ENCODE data around the gene PLXNC1. TPM values are rescaled to one million over a fixed set of nuclear protein-coding genes. Genes with fewer than 3 reads are reported as not detected.
"Not testable (repeated sequence)": the region's sequence is repeated elsewhere in the genome, so short reads cannot be mapped to it uniquely, and the experiment has no call there.

Gene PLXNC1
- total RNA-seq, 1 experiment from 2014 or later: 0.34 TPM

GRCh38 chr12:94289461-94290312, 141.3 kb downstream of the PLXNC1 start:
- peak; percentile 59 for DNase-seq (ENCODE audit: low read depth)

DNA sequence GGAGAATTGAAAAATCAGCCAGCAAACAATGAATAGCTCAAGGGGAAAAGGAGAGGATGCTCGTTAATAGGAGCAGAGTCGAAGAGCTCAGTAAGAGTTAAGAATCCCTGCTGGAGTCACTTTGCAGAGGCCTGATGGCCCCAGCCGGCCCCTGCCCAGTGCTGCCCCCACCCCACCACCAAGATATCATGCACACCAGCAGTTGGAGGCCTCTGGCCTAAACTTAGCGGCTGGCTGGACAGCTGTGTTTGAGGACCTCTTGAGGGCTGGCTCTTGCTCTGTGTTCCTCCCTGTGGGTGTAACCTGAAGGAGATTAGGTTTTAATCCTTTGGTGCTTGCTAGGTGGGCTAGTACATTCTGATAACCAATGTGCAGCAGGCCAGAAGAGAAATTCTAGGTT, 142.0 kb downstream of the PLXNC1 start:
- DNase-seq (ENCODE audit: low read depth): peak; percentile 33

GRCh38 chr12:94297096-94297699, 148.8 kb downstream of the PLXNC1 start:
- DNase-seq (ENCODE audit: low read depth): no peak

- DNase-seq (ENCODE audit: low read depth): no peak
These were observed 149.6 kb downstream of the PLXNC1 start for GRCh38 chr12:94297876-94298505.

- no peak for DNase-seq (ENCODE audit: low read depth)
These were observed 151.5 kb downstream of the PLXNC1 start for GRCh38 chr12:94299846-94300245.

- DNase-seq (ENCODE audit: low read depth): no peak
These were observed 155.6 kb downstream of the PLXNC1 start for GRCh38 chr12:94304012-94304411.

DNA sequence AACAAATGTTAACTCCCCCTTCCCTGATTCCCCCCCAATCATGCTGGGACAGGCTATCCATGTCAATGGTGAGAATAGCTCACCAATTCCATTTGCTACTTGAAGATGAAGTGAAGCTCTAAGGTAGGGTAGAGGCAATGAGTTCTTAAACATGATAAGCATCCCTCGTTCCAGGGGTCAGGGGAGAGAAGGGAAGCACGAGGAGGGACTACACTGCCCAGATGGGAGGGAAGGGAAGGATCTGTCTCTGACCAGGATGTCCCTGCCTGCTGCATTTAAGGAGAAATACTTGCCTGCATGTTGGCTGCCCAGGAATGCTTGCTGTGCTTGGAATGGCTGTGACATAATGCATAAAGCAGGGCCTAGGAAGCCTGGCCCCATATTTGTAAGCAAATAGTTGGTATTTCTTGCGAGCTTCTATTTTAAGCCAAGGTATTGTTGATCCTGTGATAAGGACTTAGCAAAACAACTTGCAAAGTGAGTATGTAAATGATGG, 156.2 kb downstream of the PLXNC1 start:
- DNase-seq (ENCODE audit: low read depth): no peak

DNA sequence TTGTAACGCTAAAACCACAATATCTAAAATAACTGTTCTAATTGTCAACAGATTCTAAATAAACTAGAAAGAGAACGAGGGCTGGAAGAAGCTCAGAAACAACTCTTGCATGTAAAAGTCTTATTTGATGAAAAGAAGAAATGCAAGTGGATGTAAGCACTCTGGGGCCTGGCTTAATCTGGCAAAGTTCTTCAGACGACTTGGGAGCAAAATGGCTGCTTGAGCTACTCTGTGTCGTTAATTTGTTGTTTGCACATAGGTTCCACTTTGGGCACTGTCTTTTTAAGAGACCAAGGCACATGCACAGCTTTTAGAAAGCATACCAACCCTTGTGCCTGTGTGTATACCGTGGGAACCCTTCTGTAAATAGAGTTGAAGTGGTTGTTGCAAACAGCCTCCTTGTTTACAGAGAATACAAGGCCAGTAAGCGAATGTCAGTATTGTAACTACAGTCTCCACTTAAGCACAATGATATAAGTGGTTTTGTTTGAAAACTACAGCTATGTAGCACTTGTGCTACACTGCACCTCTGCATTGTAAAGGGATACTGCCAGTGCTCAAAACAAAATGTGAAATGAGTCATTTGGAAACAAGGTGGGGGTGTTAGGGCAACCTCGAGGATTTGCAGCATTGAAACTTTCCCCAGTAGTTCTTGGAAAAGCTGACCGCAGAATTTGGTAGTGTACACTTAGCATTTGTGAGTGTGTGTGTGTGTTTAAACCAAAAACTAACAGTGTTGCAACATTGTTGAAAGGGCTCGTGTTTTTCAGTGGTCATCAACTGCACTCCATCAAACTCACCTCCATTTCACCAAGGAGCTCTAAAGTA, 157.0 kb downstream of the PLXNC1 start:
- peak; percentile 9 for DNase-seq (ENCODE audit: low read depth)

- no peak for DNase-seq (ENCODE audit: low read depth)
These were observed 160.2 kb downstream of the PLXNC1 start for GRCh38 chr12:94308612-94309011.

- no peak for DNase-seq (ENCODE audit: low read depth)
These were observed 161.0 kb downstream of the PLXNC1 start for GRCh38 chr12:94309373-94309772.

GRCh38 chr12:94312378-94312777, 164.0 kb downstream of the PLXNC1 start:
- no peak for DNase-seq (ENCODE audit: low read depth)

GRCh38 chr12:94316600-94316999, 168.2 kb downstream of the PLXNC1 start:
- not testable (repeated sequence) for DNase-seq (ENCODE audit: low read depth)

- DNase-seq (ENCODE audit: low read depth): no peak
These were observed 169.8 kb downstream of the PLXNC1 start for GRCh38 chr12:94318181-94318580.

GRCh38 chr12:94320109-94320508, 171.7 kb downstream of the PLXNC1 start:
- no peak for DNase-seq (ENCODE audit: low read depth)

DNA sequence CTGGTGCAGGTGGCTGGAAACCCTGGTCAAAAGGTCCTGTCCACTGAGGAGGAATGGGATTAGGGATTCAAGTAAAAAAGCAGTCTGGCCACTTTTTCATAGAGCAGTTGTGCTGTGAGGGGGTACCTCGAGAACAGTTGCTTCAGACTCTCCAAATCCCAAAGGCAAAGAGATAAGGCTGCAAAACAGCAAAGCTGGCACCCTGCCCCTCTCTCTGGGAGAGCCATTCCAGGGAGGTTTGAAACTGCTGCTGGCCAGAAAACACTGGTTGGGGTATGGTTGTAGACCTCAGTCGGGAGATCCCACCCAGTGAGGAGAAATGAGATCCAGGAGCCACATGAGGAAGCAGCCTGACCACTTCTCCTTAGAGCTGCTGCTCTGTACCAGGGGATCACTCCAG, 174.0 kb downstream of the PLXNC1 start:
- no peak for DNase-seq (ENCODE audit: low read depth)

- no peak for DNase-seq (ENCODE audit: low read depth)
These were observed 177.9 kb downstream of the PLXNC1 start for GRCh38 chr12:94326234-94326633.

DNA sequence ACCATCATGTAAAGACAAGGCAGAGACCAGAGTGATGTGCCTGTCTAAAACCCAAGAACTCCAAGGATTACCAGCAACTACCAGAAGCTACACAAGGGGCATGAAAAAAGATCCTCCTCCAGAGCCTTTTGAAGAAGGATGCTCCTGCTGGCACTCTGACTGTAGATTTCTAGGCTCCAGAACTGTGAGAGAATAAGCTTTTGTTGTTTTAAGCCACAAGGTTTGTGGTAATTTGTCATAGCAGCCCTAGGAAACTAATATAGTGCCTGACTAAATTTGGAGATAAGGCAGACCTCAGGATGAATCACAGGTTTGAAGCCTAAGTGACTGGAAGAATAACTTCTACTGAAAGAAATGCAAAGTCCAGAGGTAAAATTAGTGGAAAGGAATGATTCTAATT, 178.3 kb downstream of the PLXNC1 start:
- peak; percentile 88 for DNase-seq (ENCODE audit: low read depth)

GRCh38 chr12:94327809-94328208, 179.4 kb downstream of the PLXNC1 start:
- peak; percentile 36 for DNase-seq (ENCODE audit: low read depth)

GRCh38 chr12:94329366-94329765, 181.0 kb downstream of the PLXNC1 start:
- peak; percentile 7 for DNase-seq (ENCODE audit: low read depth)

- DNase-seq (ENCODE audit: low read depth): no peak
These were observed 185.0 kb downstream of the PLXNC1 start for GRCh38 chr12:94333396-94333795.

DNA sequence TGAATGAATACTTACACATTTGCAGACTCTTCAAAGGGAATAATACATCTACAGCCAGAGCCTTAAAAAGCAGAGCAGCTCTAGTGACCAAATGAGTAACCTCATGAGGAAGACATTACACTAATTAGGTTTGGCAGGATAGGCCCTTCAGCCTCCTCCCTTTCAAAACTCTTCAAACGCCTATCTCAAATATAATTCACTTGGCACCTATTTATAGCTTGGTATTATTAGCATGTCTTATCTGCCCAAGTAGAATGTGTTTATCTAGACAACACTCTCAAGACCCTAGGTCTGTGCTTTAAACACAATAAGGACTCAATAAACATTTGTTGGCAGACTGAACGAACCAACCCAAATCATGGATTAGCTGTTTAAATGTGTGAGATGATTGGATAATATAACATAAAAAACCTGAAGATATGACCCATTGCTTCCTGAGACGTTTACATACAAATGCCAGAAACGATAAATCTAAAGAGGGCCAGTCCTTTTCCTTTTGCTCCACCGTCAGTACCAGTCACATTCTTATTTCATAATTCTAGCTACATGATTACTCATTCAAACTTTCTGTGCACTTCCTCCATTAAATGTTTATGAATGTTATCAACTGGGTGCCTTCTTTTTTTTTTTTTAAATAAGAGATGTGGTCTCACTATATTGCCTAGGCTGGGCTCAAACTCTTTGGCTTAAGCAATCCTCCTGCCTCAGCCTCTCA, 188.0 kb downstream of the PLXNC1 start:
- DNase-seq (ENCODE audit: low read depth): no peak

Data from LHCN-M2 (cell line).